GM20000 (cell line): ENCODE results near the gene MAST2.

Source experiments
- DNase-seq: peaks from one replicate; pipeline ENCODE4 v3.0.0; 2012; ENCODE audit warnings: low spot score
- CTCF ChIP-seq: IDR thresholded peaks from 2 replicates; pipeline ENCODE4 v1.5.1; 2012; ENCODE audit warnings: mild to moderate bottlenecking, control low read depth; ENCODE audit errors: extremely low read depth, missing control alignments

The MAST2 gene

GRCh38 chr1:45995298-45995697, 191.9 kb downstream of the MAST2 start:
- DNase-seq, result no peak

GRCh38 chr1:45998020-45998617, 194.7 kb downstream of the MAST2 start:
- no peak for TF ChIP-seq CTCF
- DNase-seq, result no peak

More at GRCh38 chr1:45995298-45995697, 191.9 kb downstream of the MAST2 start:
- no peak for TF ChIP-seq CTCF

GRCh38 chr1:45999507-45999906, 196.1 kb downstream of the MAST2 start:
- no peak for TF ChIP-seq CTCF
- DNase-seq, result no peak

DNA sequence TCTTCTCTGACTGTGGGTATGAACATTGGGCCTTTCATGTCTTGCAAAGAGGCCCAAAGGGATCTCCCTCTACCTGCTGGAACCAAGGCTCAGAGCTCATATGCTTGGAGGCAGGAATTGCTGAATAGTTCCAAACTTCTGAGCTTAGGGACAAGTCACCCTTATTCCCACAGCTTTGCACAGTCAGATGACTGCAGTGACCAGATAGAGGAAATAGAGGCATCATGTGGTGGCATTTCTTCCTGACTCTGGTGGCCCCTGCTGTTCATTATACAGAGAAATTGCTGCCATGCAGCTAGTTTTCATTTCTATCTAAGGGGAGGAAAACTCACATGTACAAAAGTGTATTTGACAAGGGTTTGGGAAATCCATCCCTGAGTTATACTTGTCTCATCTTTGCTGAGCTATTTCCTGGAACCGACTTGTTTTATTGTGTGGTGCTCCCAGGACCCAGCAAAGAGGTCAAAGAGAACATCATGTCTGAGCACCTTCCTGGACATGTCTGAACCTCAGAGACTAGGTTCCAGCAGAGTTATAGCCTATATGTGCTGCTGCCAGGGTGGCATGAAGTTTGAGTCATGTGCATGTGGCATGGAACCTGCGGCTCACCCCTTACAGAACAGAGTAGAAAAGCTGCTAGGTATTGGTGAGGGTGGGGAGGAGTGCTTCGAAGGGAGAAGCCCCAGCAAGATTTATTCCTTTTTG, 197.8 kb downstream of the MAST2 start:
- TF ChIP-seq CTCF, result no peak
- DNase-seq, result no peak

DNA sequence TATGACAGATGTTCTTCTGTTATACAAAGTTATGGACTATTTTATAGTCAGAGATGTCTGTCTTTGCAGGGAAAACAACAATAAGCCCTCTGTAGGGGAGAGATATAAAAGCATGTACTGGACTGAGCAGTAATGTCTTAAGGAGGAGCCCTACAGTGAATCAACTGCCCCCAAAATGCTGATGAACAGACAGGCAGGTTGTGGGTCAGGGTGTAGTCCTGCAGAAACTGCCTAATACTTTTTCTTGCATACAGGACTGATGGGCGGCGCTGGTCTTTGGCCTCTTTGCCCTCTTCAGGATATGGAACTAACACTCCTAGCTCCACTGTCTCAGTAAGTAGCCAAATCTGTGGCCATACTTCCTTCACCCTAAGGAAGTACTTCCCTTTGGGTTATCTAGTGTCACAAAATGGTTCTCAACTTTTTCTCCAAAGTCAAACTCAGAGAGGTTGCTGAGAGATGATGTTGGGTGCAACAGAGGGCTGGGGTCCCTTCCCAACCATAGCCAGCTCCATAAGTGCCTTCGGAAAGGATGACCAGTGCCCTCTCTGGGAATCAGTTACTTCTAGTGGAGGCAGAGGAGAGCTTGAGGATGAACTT, 199.2 kb downstream of the MAST2 start:
- TF ChIP-seq CTCF, result no peak
- no peak for DNase-seq

DNA sequence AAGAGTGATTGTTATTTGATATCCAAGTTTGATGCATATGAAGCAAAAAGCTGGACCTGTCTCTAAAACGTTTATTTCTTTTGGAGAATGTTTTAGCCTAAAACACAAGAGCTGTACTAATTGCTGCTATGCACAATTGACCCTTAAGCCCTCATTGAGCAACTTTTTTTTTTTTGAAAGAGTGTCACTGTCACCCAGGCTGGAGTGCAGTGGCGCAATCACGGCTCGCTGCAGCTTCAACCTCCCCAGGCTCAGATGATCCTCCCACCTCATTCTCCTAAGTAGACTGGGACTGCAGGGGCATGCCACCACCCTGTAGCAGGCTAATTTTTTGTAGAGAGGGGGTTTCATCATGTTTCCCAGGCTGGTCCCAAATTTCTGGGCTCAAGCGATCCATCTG, 199.9 kb downstream of the MAST2 start:
- DNase-seq, result no peak
- TF ChIP-seq CTCF, result no peak

GRCh38 chr1:46004492-46004891, 201.1 kb downstream of the MAST2 start:
- TF ChIP-seq CTCF, result no peak
- no peak for DNase-seq
